ENCODE results near the gene KCNH3.

Gene KCNH3

DNA sequence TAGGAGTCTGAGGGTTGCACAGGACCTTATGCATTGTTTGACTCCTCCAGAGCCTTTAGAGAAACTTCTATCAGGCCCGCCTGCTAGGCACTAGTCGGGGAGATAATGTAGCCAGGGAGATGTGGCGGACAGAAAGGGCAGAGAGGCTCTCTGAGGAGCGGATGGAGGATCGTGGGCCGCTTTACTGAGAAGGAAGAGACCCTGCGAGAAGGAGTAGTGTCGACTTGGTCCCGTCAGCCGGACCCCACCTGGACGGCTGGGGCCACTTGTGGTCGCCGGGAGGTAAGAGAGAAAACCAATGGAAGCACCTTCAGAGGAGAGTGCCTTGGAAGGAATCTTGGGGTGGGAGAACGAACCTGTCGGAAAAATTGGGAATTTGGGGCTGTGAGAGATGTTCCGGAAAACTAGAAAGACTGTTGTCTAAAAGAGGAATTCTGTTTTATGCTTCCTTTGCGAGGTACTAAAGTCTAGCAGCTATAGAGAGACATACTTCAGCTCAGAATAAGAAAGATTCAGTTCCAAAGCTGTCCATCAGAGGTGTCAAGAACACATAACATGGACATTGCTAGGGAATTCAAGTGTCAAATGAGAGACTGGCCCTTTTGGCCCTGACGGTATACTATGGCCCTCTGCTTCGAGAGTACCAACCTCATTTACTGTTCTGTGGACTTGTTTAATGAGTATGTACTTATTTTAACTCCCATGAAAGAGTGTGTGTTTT lies 29.8 kb downstream of the KCNH3 start:
- Histone ChIP-seq H3K27ac (ENCODE audit: low read depth, low read length) (no peak overlapping the region), H3K9ac (ENCODE audit: low read depth in 1 of 2, low read length in 2 of 2) (peak overlapping the region; percentile 84 to 90), H3K36me3 (ENCODE audit: control insufficient read depth in 1 of 2, insufficient read depth in 2 of 2, low read length in 2 of 2) (peaks cover 5 to 24% of the 10 kb centered on the region in 2 donors), H3K4me1 (ENCODE audit: control insufficient read depth in 1 of 2, insufficient read depth in 2 of 2, low read length in 2 of 2) (peaks cover 14 to 16% of the 10 kb centered on the region in 2 donors), H3K4me3 (ENCODE audit: low read depth in 1 of 2, low read length in 2 of 2) (peak overlapping the region; percentile 93 to 99), H3K27me3 (ENCODE audit: control insufficient read depth in 1 of 2, insufficient read depth in 2 of 2, low read length in 2 of 2) (no peaks in the 10 kb centered on the region), H3K9me3 (ENCODE audit: control insufficient read depth in 1 of 2, low read length in 2 of 2) (no peaks in the 10 kb centered on the region)

DNA sequence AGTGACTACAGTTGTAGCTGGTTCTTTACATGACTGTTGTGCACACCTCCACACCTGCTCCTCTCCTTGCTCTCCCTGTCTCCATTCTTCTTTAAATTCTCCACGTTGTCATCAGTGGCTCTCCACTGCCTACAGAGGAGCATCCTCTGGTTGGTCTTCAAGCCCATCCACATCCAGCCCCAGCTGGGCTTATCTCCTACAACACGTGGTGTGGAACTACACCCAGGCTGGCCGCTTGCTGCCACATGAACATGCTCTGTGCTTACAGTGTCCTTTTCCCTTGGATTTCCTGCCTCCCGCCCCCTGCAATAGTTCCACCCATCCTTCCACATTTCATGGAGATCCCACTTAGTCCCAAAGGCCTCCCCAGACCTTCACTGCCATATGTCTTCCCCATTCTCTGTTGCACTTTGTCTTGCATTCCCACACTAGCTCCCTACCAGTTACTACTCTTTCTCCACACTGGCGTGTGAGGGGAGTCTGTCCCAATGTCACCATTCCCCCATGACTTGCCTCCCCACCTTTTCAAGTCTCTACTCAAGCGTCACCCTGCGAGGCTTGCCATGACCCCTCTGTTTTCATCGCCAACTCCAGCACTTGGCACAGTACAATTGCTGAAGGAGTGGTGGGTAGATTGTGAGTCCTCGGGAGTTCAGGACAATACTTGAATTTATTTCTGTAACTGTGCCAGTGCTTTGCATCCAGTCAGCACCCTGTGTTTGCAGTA lies 38.9 kb downstream of the KCNH3 start:
- H3K27me3 ChIP-seq (ENCODE audit: control insufficient read depth in 1 of 2, insufficient read depth in 2 of 2, low read length in 2 of 2), result no peaks in the 10 kb centered on the region
- H3K27ac ChIP-seq (ENCODE audit: low read depth, low read length), result no peak overlapping the region
- H3K36me3 ChIP-seq (ENCODE audit: control insufficient read depth in 1 of 2, insufficient read depth in 2 of 2, low read length in 2 of 2), result peaks cover 0 to 6% of the 10 kb centered on the region in 2 donors
- H3K9ac ChIP-seq (ENCODE audit: low read depth in 1 of 2, low read length in 2 of 2), result no peak overlapping the region
- H3K9me3 ChIP-seq (ENCODE audit: control insufficient read depth in 1 of 2, low read length in 2 of 2), result no peaks in the 10 kb centered on the region
- H3K4me3 ChIP-seq (ENCODE audit: low read depth in 1 of 2, low read length in 2 of 2), result no peak overlapping the region
- H3K4me1 ChIP-seq (ENCODE audit: control insufficient read depth in 1 of 2, insufficient read depth in 2 of 2, low read length in 2 of 2), result peaks cover 0 to 2% of the 10 kb centered on the region in 2 donors

DNA sequence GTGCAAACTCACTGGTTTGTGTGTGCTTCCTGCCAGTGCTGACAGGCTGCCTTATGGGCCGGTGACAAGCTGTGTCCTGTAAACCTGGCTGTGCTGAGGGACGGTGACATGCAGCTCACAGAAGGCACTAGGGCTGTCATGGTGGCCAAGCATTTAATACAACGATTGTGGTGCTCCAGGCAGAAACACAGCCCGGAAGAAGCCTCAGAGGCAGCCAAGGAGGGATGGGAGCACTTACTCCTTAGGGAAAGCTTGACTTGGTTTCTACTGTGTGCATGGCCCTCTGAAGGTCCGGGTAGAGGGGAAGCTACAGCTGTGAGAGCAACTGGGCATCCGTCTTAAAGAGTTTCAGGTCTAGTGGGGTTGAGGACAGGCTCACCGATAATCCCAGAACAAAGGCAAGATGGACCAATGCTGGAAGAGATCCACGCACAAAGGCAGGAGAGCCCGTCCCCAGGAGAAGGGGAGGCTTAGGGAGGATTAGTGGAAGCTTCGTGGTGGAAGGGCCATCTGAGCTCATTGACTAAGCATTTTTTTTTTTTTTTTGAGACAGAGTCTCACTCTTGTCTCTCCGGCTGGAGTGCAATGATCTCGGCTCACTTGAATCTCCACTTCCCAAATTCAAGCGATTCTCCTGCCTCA lies 39.8 kb downstream of the KCNH3 start:
- Histone ChIP-seq H3K27me3 (ENCODE audit: control insufficient read depth in 1 of 2, insufficient read depth in 2 of 2, low read length in 2 of 2) (no peaks in the 10 kb centered on the region), H3K9ac (ENCODE audit: low read depth in 1 of 2, low read length in 2 of 2) (no peak overlapping the region), H3K9me3 (ENCODE audit: control insufficient read depth in 1 of 2, low read length in 2 of 2) (no peaks in the 10 kb centered on the region), H3K4me1 (ENCODE audit: control insufficient read depth in 1 of 2, insufficient read depth in 2 of 2, low read length in 2 of 2) (peaks cover 0 to 2% of the 10 kb centered on the region in 2 donors), H3K36me3 (ENCODE audit: control insufficient read depth in 1 of 2, insufficient read depth in 2 of 2, low read length in 2 of 2) (peaks cover 0 to 7% of the 10 kb centered on the region in 2 donors), H3K4me3 (ENCODE audit: low read depth in 1 of 2, low read length in 2 of 2) (no peak overlapping the region), H3K27ac (ENCODE audit: low read depth, low read length) (no peak overlapping the region)

DNA sequence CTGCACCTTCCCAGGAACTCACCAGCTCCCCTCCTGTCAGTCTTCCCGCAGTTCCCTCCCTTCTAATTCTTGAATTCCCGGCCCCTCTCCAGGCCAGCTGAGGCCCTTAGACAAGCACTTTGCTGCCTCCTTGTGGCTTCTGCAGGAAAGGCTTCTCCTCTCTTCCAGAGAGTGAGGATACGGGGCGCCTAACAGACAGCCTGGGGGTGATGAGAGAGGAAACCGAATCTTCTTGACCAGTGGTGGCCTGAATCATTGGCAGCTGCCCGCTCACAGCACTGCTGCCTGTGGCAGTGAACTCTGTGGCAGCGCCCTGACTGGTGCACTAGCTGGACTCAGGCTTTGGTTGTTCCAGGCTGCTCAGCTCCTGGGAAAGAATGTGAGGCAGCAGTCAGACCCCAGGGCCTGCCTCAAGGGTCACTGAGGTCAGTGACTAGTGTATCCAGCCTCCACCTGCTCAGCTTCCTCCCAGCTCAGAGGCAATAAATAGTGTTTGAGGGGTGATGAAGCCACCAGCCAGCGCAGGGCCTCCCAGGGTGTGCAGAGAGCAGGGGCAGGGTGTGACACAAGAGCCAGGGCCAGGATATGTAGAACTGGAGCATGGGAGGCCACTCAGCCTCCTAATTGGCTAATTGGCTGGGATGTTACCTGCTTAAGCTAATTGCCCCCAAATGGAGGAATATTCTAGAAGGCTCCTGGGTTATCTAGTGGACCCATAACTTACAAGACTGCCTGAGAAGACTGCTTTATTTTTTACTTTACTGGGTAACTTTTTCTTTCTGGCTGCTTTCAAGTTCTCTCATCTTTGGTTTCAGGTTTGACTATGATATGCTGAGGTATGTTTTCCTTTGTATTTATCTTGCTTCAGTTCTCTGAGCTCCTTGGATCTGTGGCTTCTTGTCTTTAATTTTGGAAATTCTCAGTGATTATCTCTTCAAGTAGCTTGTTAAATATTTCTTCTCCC lies 42.0 kb downstream of the KCNH3 start:
- Histone ChIP-seq H3K27me3 (ENCODE audit: control insufficient read depth in 1 of 2, insufficient read depth in 2 of 2, low read length in 2 of 2) (no peaks in the 10 kb centered on the region), H3K4me1 (ENCODE audit: control insufficient read depth in 1 of 2, insufficient read depth in 2 of 2, low read length in 2 of 2) (peaks cover 0 to 5% of the 10 kb centered on the region in 2 donors), H3K36me3 (ENCODE audit: control insufficient read depth in 1 of 2, insufficient read depth in 2 of 2, low read length in 2 of 2) (peaks cover 0 to 10% of the 10 kb centered on the region in 2 donors), H3K9me3 (ENCODE audit: control insufficient read depth in 1 of 2, low read length in 2 of 2) (no peaks in the 10 kb centered on the region), H3K9ac (ENCODE audit: low read depth in 1 of 2, low read length in 2 of 2) (no peak overlapping the region), H3K4me3 (ENCODE audit: low read depth in 1 of 2, low read length in 2 of 2) (no peak overlapping the region), H3K27ac (ENCODE audit: low read depth, low read length) (no peak overlapping the region)

DNA sequence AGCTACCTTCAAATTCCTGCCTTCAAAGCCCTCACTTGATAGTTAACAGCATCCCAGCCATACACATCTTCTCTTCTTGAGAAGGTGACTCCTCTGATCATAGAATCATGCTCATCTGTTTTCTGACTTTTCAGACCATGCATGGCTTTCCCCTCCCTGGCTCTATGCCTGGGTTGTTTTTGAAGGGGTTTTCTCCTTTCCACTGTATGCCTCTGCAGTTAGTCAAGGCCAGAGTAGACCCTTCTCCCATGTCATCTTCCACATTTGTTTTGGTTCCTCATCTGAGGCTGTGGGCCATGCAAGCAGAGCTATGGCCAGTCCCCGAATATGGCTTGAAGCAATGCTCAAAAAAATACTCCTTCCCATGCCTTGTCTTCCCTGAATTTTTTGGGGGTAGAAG lies 43.4 kb downstream of the KCNH3 start:
- Histone ChIP-seq H3K9me3 (ENCODE audit: control insufficient read depth in 1 of 2, low read length in 2 of 2) (no peaks in the 10 kb centered on the region), H3K27ac (ENCODE audit: low read depth, low read length) (no peak overlapping the region), H3K36me3 (ENCODE audit: control insufficient read depth in 1 of 2, insufficient read depth in 2 of 2, low read length in 2 of 2) (peaks cover 0 to 10% of the 10 kb centered on the region in 2 donors), H3K4me1 (ENCODE audit: control insufficient read depth in 1 of 2, insufficient read depth in 2 of 2, low read length in 2 of 2) (peaks cover 0 to 5% of the 10 kb centered on the region in 2 donors), H3K27me3 (ENCODE audit: control insufficient read depth in 1 of 2, insufficient read depth in 2 of 2, low read length in 2 of 2) (no peaks in the 10 kb centered on the region), H3K9ac (ENCODE audit: low read depth in 1 of 2, low read length in 2 of 2) (no peak overlapping the region), H3K4me3 (ENCODE audit: low read depth in 1 of 2, low read length in 2 of 2) (no peak overlapping the region)

DNA sequence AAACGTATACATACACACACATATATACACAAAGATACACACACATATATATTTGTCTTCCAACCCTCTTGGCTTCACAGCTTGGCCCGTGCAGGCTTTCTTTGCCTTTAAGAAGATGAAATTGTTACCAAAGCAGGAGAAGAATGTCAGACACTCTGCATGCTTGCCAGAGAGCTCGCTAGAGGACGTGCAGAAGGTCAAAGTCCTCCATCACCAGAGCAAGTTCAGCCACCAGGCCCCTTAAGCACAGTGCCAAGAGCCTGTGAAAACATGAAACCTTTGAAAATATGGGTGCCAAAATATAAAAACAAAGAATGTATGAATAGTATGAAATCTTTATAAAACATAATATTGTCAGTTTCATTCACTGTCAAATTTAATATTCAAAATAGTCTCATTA lies 44.0 kb downstream of the KCNH3 start:
- Histone ChIP-seq H3K27me3 (ENCODE audit: control insufficient read depth in 1 of 2, insufficient read depth in 2 of 2, low read length in 2 of 2) (no peaks in the 10 kb centered on the region), H3K27ac (ENCODE audit: low read depth, low read length) (no peak overlapping the region), H3K9me3 (ENCODE audit: control insufficient read depth in 1 of 2, low read length in 2 of 2) (no peaks in the 10 kb centered on the region), H3K4me1 (ENCODE audit: control insufficient read depth in 1 of 2, insufficient read depth in 2 of 2, low read length in 2 of 2) (peaks cover 0 to 5% of the 10 kb centered on the region in 2 donors), H3K36me3 (ENCODE audit: control insufficient read depth in 1 of 2, insufficient read depth in 2 of 2, low read length in 2 of 2) (peaks cover 0 to 10% of the 10 kb centered on the region in 2 donors), H3K9ac (ENCODE audit: low read depth in 1 of 2, low read length in 2 of 2) (no peak overlapping the region), H3K4me3 (ENCODE audit: low read depth in 1 of 2, low read length in 2 of 2) (no peak overlapping the region)

DNA sequence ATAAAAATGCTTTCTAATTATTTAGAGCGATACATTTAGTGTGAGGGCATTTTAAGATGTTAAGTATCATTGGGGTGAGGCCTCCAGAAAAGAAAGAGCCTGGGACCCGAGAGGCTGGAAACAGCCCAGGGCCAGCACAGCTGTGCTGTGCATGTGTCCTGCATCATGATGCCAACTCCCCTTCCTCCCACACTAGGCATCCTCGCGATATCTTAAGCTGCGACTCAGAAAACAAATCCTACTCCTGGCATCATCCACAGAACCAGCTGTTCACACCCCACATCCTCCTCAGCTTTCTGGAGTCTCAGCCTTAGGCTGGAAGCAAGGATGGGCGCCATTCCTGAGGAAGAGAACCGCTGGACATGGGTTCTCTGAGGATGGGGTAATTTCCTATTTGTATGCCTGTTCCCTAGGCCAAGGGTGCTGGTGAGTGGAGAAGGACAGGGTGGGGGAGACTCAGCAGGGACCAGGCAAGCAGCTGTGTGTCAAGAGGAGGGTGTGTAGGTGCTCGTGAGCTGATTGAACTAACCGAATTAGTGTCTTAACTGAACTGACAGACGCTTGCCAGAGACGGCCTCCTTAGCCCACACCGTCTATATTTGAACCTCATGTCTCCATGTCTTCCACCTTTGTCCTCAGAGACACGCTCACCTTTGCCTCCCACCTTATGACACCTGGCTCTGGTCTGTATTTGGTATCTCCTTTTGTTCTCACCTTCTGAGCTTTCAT lies 44.7 kb downstream of the KCNH3 start:
- peaks cover 0 to 10% of the 10 kb centered on the region in 2 donors for H3K36me3 ChIP-seq (ENCODE audit: control insufficient read depth in 1 of 2, insufficient read depth in 2 of 2, low read length in 2 of 2)
- H3K27me3 ChIP-seq (ENCODE audit: control insufficient read depth in 1 of 2, insufficient read depth in 2 of 2, low read length in 2 of 2), result no peaks in the 10 kb centered on the region
- peaks cover 0 to 5% of the 10 kb centered on the region in 2 donors for H3K4me1 ChIP-seq (ENCODE audit: control insufficient read depth in 1 of 2, insufficient read depth in 2 of 2, low read length in 2 of 2)
- no peak overlapping the region for H3K4me3 ChIP-seq (ENCODE audit: low read depth in 1 of 2, low read length in 2 of 2)
- H3K9ac ChIP-seq (ENCODE audit: low read depth in 1 of 2, low read length in 2 of 2), result no peak overlapping the region
- H3K9me3 ChIP-seq (ENCODE audit: control insufficient read depth in 1 of 2, low read length in 2 of 2), result no peaks in the 10 kb centered on the region
- H3K27ac ChIP-seq (ENCODE audit: low read depth, low read length), result no peak overlapping the region

DNA sequence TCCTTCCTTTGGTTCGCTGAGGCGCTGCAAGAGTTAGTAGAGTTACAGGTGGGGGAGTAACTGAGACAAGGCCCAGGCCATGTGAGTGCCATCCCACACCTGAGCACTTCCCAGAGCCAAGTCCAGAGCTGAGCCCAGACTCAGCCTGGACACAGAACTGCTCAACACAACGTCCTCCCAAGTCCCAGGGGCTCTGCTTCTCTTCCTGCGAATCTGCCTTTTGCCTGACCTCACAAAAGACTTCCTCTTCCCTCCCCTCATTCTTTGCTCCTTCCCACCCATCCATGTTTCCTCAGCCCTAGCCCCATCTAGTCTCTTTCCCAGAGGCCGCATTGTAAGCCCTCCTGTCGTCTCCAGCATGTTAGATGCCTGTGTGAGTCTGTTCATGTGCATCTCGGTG lies 45.8 kb downstream of the KCNH3 start:
- Histone ChIP-seq H3K27ac (ENCODE audit: low read depth, low read length) (no peak overlapping the region), H3K27me3 (ENCODE audit: control insufficient read depth in 1 of 2, insufficient read depth in 2 of 2, low read length in 2 of 2) (no peaks in the 10 kb centered on the region), H3K4me1 (ENCODE audit: control insufficient read depth in 1 of 2, insufficient read depth in 2 of 2, low read length in 2 of 2) (peaks cover 0 to 5% of the 10 kb centered on the region in 2 donors), H3K4me3 (ENCODE audit: low read depth in 1 of 2, low read length in 2 of 2) (no peak overlapping the region), H3K9me3 (ENCODE audit: control insufficient read depth in 1 of 2, low read length in 2 of 2) (no peaks in the 10 kb centered on the region), H3K36me3 (ENCODE audit: control insufficient read depth in 1 of 2, insufficient read depth in 2 of 2, low read length in 2 of 2) (peaks cover 0 to 10% of the 10 kb centered on the region in 2 donors), H3K9ac (ENCODE audit: low read depth in 1 of 2, low read length in 2 of 2) (no peak overlapping the region)
